ENCODE measurements around the gene BAHCC1.

BAHCC1 gene

GRCh38 chr17:81488276-81488860 is 93.1 kb downstream of the BAHCC1 start:
- no peak; the same call in 2 of the 3 replicates for ATAC-seq

More at GRCh38 chr17:81488276-81488860, 93.1 kb downstream of the BAHCC1 start:
- TF ChIP-seq PATZ1 (CRISPR knock-in tag; IDR thresholded peaks at IDR 0.05; ENCODE audit: borderline replicate concordance) (no peak), TCF4 (CRISPR knock-in tag; IDR thresholded peaks at IDR 0.05; ENCODE audit: borderline replicate concordance) (no peak), ZNF70 (CRISPR knock-in tag; IDR thresholded peaks at IDR 0.05) (no peak), TOX (CRISPR knock-in tag; IDR thresholded peaks at IDR 0.05; ENCODE audit: borderline replicate concordance) (no peak), ZFP30 (CRISPR knock-in tag; IDR thresholded peaks at IDR 0.05) (no peak), POU6F1 (CRISPR knock-in tag; IDR thresholded peaks at IDR 0.05; ENCODE audit: borderline replicate concordance, low read depth) (no peak), ISL1 (CRISPR knock-in tag; IDR thresholded peaks at IDR 0.05) (no peak), CREB5 (CRISPR knock-in tag; IDR thresholded peaks at IDR 0.05; ENCODE audit: low read depth) (no peak), ZFP3 (CRISPR knock-in tag; IDR thresholded peaks at IDR 0.05) (no peak), OSR1 (CRISPR knock-in tag; IDR thresholded peaks at IDR 0.05) (no peak), TSHZ2 (CRISPR knock-in tag; IDR thresholded peaks at IDR 0.05) (no peak), CSDC2 (CRISPR knock-in tag; IDR thresholded peaks at IDR 0.05) (no peak), ZC3H10 (CRISPR knock-in tag; IDR thresholded peaks at IDR 0.05) (no peak), ZNF8 (CRISPR knock-in tag; IDR thresholded peaks at IDR 0.05) (no peak), RARB (CRISPR knock-in tag; IDR thresholded peaks at IDR 0.05) (no peak), ZNF565 (CRISPR knock-in tag; conservative IDR thresholded peaks at IDR 0.05; ENCODE audit: low read depth) (no peak), CSRNP3 (CRISPR knock-in tag; IDR thresholded peaks at IDR 0.05) (no peak), ESRRG (CRISPR knock-in tag; IDR thresholded peaks at IDR 0.05) (no peak)

All from SK-N-SH treated with all-trans-retinoic acid at 6 μM for 48 hours (cell line).